Upper lobe of right lung (tissue), 1 donor: ENCODE measurements around the gene ACE. TPM values are rescaled to one million over a fixed set of nuclear protein-coding genes. Genes with fewer than 3 reads are reported as not detected.
A peak's percentile ranks its signal among the peaks of the same experiment; 100 is the strongest.

Experiments
- ATAC-seq: fragments of 200-7000 bp; cut with Tn5 transposase; one replicate; pipeline ENCODE4 v1.9.1; 2020; ENCODE audit warnings: mild to moderate bottlenecking, moderate library complexity
- DNase-seq: peaks from one replicate; pipeline ENCODE4 v3.0.0-alpha.2; 2020
- H3K27ac ChIP-seq: fragments of 200-600 bp; one replicate; pipeline ENCODE4 v1.8.0; 2022
- H3K27me3 ChIP-seq: fragments of 200-600 bp; one replicate; pipeline ENCODE4 v1.8.0; 2022; ENCODE audit warnings: mild to moderate bottlenecking
- H3K36me3 ChIP-seq: fragments of 200-600 bp; one replicate; pipeline ENCODE4 v1.8.0; 2022
- H3K4me1 ChIP-seq: fragments of 200-600 bp; one replicate; pipeline ENCODE4 v1.8.0; 2022
- H3K4me3 ChIP-seq: fragments of 200-600 bp; one replicate; pipeline ENCODE4 v1.8.0; 2022; ENCODE audit warnings: mild to moderate bottlenecking
- H3K9me3 ChIP-seq: fragments of 200-600 bp; one replicate; pipeline ENCODE4 v1.8.0; 2022
- intact Hi-C: fragments of 100-400 bp; cut with DNase I; formaldehyde crosslinking; loops from one replicate; pipeline ENCODE4 v1.11.0; 2022
- total RNA-seq: library from RNA; stranded (reverse); fragmentation: NEBNext Ultra II Directional; extraction: Animal tissue kit (Norgen Biotek cat#: 25700); gene quantifications from one replicate; pipeline ENCODE4 v1.2.1, GENCODE V29; 2021
- TF ChIP-seq, protein P1 (sequence below): fragments of 200-600 bp; IDR thresholded peaks from one replicate; pipeline ENCODE4 v1.8.0; 2022; ENCODE audit warnings: antibody characterized with exemption
- donor health status: DM: no; HTN: yes; CAD: no; lungs with severe emphysema.

ACE gene
- total RNA-seq, 1 donor from 2014 or later: 64.1 TPM

DNA sequence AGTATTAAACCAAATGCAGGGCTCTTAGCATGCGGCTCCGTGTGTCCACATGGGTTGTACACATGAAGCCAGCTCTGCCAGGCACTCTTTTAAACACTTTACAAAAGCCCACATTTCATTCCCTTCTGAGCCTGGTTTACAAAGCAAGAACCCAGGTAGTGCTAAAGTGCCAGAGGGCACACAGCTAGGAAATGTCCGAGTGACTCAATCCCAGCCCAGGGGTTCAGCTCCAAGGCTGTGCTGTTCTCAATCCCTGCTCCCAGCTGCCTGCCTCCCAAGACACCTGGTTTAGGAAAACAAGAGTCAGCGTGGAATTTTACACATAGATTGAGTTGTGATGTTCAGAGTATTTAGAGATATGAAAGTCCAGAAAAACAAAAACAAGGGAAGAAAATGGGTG, 60.1 kb downstream of the ACE start:
- DNase-seq: peak; percentile 31
- Histone ChIP-seq H3K4me3 (no peak overlapping the region), H3K27me3 (peaks cover 41% of the 10 kb centered on the region), H3K9me3 (no peaks in the 10 kb centered on the region), H3K27ac (no peak overlapping the region), H3K36me3 (no peaks in the 10 kb centered on the region), H3K4me1 (peaks cover 6% of the 10 kb centered on the region)
- TF ChIP-seq, protein P1, sequence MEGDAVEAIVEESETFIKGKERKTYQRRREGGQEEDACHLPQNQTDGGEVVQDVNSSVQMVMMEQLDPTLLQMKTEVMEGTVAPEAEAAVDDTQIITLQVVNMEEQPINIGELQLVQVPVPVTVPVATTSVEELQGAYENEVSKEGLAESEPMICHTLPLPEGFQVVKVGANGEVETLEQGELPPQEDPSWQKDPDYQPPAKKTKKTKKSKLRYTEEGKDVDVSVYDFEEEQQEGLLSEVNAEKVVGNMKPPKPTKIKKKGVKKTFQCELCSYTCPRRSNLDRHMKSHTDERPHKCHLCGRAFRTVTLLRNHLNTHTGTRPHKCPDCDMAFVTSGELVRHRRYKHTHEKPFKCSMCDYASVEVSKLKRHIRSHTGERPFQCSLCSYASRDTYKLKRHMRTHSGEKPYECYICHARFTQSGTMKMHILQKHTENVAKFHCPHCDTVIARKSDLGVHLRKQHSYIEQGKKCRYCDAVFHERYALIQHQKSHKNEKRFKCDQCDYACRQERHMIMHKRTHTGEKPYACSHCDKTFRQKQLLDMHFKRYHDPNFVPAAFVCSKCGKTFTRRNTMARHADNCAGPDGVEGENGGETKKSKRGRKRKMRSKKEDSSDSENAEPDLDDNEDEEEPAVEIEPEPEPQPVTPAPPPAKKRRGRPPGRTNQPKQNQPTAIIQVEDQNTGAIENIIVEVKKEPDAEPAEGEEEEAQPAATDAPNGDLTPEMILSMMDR: no peak
- intact Hi-C loops: no loop called here
- no peak for ATAC-seq

DNA sequence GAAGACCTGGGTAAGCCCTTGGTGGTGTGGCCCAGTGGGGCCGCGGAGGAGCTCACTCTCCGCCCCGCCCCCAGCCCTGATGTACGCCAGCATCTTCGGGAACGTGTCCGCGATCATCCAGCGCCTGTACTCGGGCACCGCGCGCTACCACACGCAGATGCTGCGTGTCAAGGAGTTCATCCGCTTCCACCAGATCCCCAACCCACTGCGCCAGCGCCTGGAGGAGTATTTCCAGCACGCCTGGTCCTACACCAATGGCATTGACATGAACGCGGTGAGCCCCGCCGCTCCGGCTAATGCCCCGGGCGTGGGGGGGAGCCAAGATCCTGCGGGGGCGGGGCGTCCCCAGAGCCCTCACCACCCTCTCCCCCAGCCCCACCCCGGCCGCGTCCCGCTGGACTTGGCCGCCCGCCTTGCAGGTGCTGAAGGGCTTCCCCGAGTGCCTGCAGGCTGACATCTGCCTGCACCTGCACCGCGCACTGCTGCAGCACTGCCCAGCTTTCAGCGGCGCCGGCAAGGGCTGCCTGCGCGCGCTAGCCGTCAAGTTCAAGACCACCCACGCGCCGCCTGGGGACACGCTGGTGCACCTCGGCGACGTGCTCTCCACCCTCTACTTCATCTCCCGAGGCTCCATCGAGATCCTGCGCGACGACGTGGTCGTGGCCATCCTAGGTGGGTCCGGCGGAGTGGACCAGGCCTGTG, 61.3 kb downstream of the ACE start:
- ATAC-seq (peak; percentile 41), DNase-seq (peak; percentile 65)
- Histone ChIP-seq H3K4me3 (no peak overlapping the region), H3K36me3 (no peaks in the 10 kb centered on the region), H3K27me3 (peaks cover 42% of the 10 kb centered on the region), H3K4me1 (peaks cover 6% of the 10 kb centered on the region), H3K27ac (no peak overlapping the region), H3K9me3 (no peaks in the 10 kb centered on the region)
- intact Hi-C loops: no loop called here
- TF ChIP-seq, protein P1: no peak

DNA sequence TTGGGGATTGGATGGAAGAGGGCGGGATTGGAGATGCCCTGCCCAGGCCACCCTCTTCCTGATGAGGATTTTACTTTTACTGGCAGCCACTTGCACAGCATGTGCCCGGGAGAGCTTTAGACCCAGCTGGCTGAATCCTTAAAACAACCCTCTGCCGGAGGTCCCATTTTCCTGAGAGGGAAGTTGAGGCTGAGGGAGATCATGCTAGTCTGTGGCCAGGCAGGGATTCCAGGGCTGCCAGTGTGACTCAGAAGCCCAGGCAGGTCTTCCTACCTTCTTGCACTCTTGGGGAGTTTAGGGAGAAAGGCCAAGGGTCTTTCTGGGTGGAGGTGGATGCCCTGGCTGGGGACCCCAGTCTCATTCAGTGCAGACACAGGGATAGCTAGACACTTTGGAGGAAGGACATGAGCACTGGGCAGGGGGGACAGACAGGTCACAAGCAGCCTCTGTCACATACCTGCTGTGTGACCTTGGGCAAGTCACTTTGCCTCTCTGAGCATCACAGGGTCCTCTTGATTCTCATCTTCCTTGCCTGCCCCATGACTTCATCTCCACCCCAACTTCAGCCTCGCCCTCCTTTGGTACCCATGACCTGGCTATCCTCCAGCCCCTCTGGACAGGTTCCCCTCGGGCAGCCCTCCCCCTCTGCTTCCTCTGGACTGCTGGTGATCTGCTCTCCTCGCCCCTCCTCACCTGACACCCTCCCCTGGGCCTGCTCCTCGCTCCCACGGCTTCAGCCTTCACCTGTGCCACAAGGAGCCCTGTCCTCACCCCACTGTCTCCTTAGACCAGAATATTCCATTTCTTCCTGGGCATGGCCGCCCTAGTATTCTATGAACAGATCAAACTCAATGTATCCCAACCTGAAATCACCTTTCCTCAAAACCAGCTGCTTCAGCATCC, 62.1 kb downstream of the ACE start:
- peaks cover 6% of the 10 kb centered on the region for H3K4me1 ChIP-seq
- H3K27me3 ChIP-seq: peaks cover 42% of the 10 kb centered on the region
- ATAC-seq: no peak
- H3K36me3 ChIP-seq: no peaks in the 10 kb centered on the region
- TF ChIP-seq, protein P1: no peak
- no peak overlapping the region for H3K27ac ChIP-seq
- intact Hi-C loops: no loop called here
- peak; percentile 46 for DNase-seq
- H3K4me3 ChIP-seq: no peak overlapping the region
- no peaks in the 10 kb centered on the region for H3K9me3 ChIP-seq

DNA sequence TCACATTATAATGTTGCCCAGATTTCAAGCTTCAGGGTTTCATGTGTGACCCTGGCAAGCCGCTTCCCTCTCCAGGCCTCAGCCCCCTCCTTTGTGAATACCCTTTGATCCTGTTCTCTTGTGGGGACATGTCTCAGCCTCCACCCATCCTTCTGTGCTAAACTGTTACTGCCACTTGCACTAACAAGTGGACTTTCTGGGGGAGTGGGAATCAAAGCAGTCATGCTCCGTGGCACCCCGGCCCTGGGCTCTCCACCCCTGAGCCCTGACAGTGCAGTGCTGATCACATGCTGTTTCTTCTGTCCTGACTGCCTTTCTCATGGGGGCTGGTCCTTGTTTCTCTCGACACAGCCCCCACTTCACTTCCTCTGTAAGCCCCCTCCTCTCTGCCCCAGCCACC, 63.7 kb downstream of the ACE start:
- Histone ChIP-seq H3K27me3 (peaks cover 42% of the 10 kb centered on the region), H3K9me3 (no peaks in the 10 kb centered on the region), H3K4me1 (peaks cover 6% of the 10 kb centered on the region), H3K27ac (no peak overlapping the region), H3K4me3 (no peak overlapping the region), H3K36me3 (no peaks in the 10 kb centered on the region)
- TF ChIP-seq, protein P1: no peak
- DNase-seq: peak; percentile 25
- no peak for ATAC-seq
- intact Hi-C loops: no loop called here

DNA sequence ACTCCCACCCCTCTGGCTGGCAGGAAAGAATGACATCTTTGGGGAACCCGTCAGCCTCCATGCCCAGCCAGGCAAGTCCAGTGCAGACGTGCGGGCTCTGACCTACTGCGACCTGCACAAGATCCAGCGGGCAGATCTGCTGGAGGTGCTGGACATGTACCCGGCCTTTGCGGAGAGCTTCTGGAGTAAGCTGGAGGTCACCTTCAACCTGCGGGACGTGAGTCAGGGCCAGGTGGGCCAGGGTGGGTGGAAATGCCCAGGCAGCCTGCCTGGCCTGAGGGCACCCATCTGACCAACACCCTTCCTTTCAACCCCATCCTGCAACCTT, 65.3 kb downstream of the ACE start:
- ATAC-seq: no peak
- H3K27ac ChIP-seq: no peak overlapping the region
- H3K4me1 ChIP-seq: peaks cover 6% of the 10 kb centered on the region
- no peak for DNase-seq
- peaks cover 34% of the 10 kb centered on the region for H3K27me3 ChIP-seq
- no peaks in the 10 kb centered on the region for H3K9me3 ChIP-seq
- H3K4me3 ChIP-seq: no peak overlapping the region
- intact Hi-C loops: no loop called here
- no peaks in the 10 kb centered on the region for H3K36me3 ChIP-seq
- TF ChIP-seq, protein P1: no peak
